Measurements from ENCODE around the gene LPAR3.
"Not testable (repeated sequence)": the region's sequence is repeated elsewhere in the genome, so short reads cannot be mapped to it uniquely, and the experiment has no call there.

- TF ChIP-seq ZNF629 (tag by site-specific recombination; IDR thresholded peaks at IDR 0.05); CTCF (tag by site-specific recombination; IDR thresholded peaks at IDR 0.05); ZNF274 (IDR thresholded peaks at IDR 0.05; ENCODE audit: low read length); ZNF274 (tag by site-specific recombination; IDR thresholded peaks at IDR 0.05; ENCODE audit: borderline replicate concordance); ZNF561 (tag by site-specific recombination; IDR thresholded peaks at IDR 0.05; ENCODE audit: borderline replicate concordance); YY1 (tag by site-specific recombination; IDR thresholded peaks at IDR 0.05): not testable (repeated sequence)
Measured at GRCh38 chr1:84902727-84903126, 9.7 kb upstream of the LPAR3 start.
